Measurements from ENCODE around the gene VSTM2B. TPM values are rescaled to one million over a fixed set of nuclear protein-coding genes. Genes with fewer than 3 reads are reported as not detected.
A peak's percentile ranks its signal among the peaks of the same experiment; 100 is the strongest.

The VSTM2B gene
- total RNA-seq, 1 donor from 2014 or later: not detected

GRCh38 chr19:29563486-29564101 is 37.8 kb downstream of the VSTM2B start:
- no peaks in the 10 kb centered on the region for H3K27me3 Mint-ChIP-seq (ENCODE audit: unreplicated experiment)
- H3K9me3 Mint-ChIP-seq (ENCODE audit: unreplicated experiment): peaks cover 3% of the 10 kb centered on the region
- H3K36me3 Mint-ChIP-seq (ENCODE audit: unreplicated experiment): no peaks in the 10 kb centered on the region
- H3K4me1 Mint-ChIP-seq (ENCODE audit: unreplicated experiment): no peaks in the 10 kb centered on the region
- no peak overlapping the region for H3K27ac Mint-ChIP-seq (ENCODE audit: unreplicated experiment)
- H3K4me3 Mint-ChIP-seq (ENCODE audit: unreplicated experiment): no peak overlapping the region
- DNase-seq (ENCODE audit: extremely low spot score, unreplicated experiment): peak; percentile 21
- no peak for TF ChIP-seq CTCF (IDR thresholded peaks at IDR 0.05)

GRCh38 chr19:29564574-29565005 is 38.8 kb downstream of the VSTM2B start:
- H3K27me3 Mint-ChIP-seq (ENCODE audit: unreplicated experiment): no peaks in the 10 kb centered on the region
- H3K4me1 Mint-ChIP-seq (ENCODE audit: unreplicated experiment): no peaks in the 10 kb centered on the region

GRCh38 chr19:29565171-29565570 is 39.4 kb downstream of the VSTM2B start:
- Mint-ChIP-seq H3K9me3 (ENCODE audit: unreplicated experiment) (no peaks in the 10 kb centered on the region), H3K27me3 (ENCODE audit: unreplicated experiment) (no peaks in the 10 kb centered on the region), H3K4me3 (ENCODE audit: unreplicated experiment) (no peak overlapping the region), H3K27ac (ENCODE audit: unreplicated experiment) (no peak overlapping the region), H3K4me1 (ENCODE audit: unreplicated experiment) (no peaks in the 10 kb centered on the region), H3K36me3 (ENCODE audit: unreplicated experiment) (no peaks in the 10 kb centered on the region)
- TF ChIP-seq CTCF (IDR thresholded peaks at IDR 0.05): no peak
- DNase-seq (ENCODE audit: extremely low spot score, unreplicated experiment): no peak

More at GRCh38 chr19:29564574-29565005, 38.8 kb downstream of the VSTM2B start:
- H3K4me3 Mint-ChIP-seq (ENCODE audit: unreplicated experiment): no peak overlapping the region
- no peaks in the 10 kb centered on the region for H3K36me3 Mint-ChIP-seq (ENCODE audit: unreplicated experiment)
- H3K27ac Mint-ChIP-seq (ENCODE audit: unreplicated experiment): no peak overlapping the region
- H3K9me3 Mint-ChIP-seq (ENCODE audit: unreplicated experiment): peaks cover 3% of the 10 kb centered on the region
- TF ChIP-seq CTCF (IDR thresholded peaks at IDR 0.05): no peak
- DNase-seq (ENCODE audit: extremely low spot score, unreplicated experiment): no peak

- TF ChIP-seq CTCF (IDR thresholded peaks at IDR 0.05): no peak
- Mint-ChIP-seq H3K9me3 (ENCODE audit: unreplicated experiment) (no peaks in the 10 kb centered on the region), H3K4me3 (ENCODE audit: unreplicated experiment) (no peak overlapping the region), H3K27me3 (ENCODE audit: unreplicated experiment) (no peaks in the 10 kb centered on the region), H3K27ac (ENCODE audit: unreplicated experiment) (no peak overlapping the region), H3K4me1 (ENCODE audit: unreplicated experiment) (no peaks in the 10 kb centered on the region), H3K36me3 (ENCODE audit: unreplicated experiment) (no peaks in the 10 kb centered on the region)
- no peak for DNase-seq (ENCODE audit: extremely low spot score, unreplicated experiment)
Observed at GRCh38 chr19:29566496-29567054, 40.8 kb downstream of the VSTM2B start.

- H3K4me3 Mint-ChIP-seq (ENCODE audit: unreplicated experiment): no peak overlapping the region
- no peaks in the 10 kb centered on the region for H3K27me3 Mint-ChIP-seq (ENCODE audit: unreplicated experiment)
- no peak for DNase-seq (ENCODE audit: extremely low spot score, unreplicated experiment)
- no peaks in the 10 kb centered on the region for H3K9me3 Mint-ChIP-seq (ENCODE audit: unreplicated experiment)
- TF ChIP-seq CTCF (IDR thresholded peaks at IDR 0.05): no peak
- no peak overlapping the region for H3K27ac Mint-ChIP-seq (ENCODE audit: unreplicated experiment)
- H3K36me3 Mint-ChIP-seq (ENCODE audit: unreplicated experiment): no peaks in the 10 kb centered on the region
- no peaks in the 10 kb centered on the region for H3K4me1 Mint-ChIP-seq (ENCODE audit: unreplicated experiment)
Observed at GRCh38 chr19:29567366-29567915, 41.6 kb downstream of the VSTM2B start.

Data from osteocyte (in vitro differentiated cells).